Stomach (tissue), 4 donors: Measurements from ENCODE around the gene SLC26A4.

ENCODE experiments used
- CTCF ChIP-seq, 7 experiments: fragments of 450-650 bp in 4 of 7; fragments of 200-600 bp in 3 of 7; sonication (generic) in 3 of 7; IDR thresholded peaks; one replicate each; pipeline ENCODE4 v1.5.1; 2016 to 2019; ENCODE audit warnings: antibody characterized with exemption in 7 of 7, control low read depth in 2 of 7, mild to moderate bottlenecking in 1 of 7
- POLR2AphosphoS5 ChIP-seq, 3 donors: sonication (generic); formaldehyde crosslinking; IDR thresholded peaks; one replicate each; pipeline ENCODE4 v1.6.1; 2016; ENCODE audit warnings: antibody characterized with exemption in 3 of 3

- no peak for TF ChIP-seq POLR2AphosphoS5 (IDR thresholded peaks at IDR 0.05)
- TF ChIP-seq CTCF (IDR thresholded peaks at IDR 0.05): no peak
These were observed 106.8 kb downstream of the SLC26A4 start for GRCh38 chr7:107767391-107767790.
